Hematopoietic multipotent progenitor cell treated with erythropoietin and hydrocortisone succinate and interleukin-3 and kit ligand, for 6 days (in vitro differentiated cells): Measurements from ENCODE around the gene TSPAN32.
A peak's percentile ranks its signal among the peaks of the same experiment; 100 is the strongest.

Source experiments
- DNase-seq: peaks from one replicate; pipeline ENCODE4 v3.0.0-alpha.2; 2015

TSPAN32 gene

GRCh38 chr11:2301631-2302305 is at the start of gene TSPAN32, which contains the start of gene C11orf21:
Gene TSPAN32 (plus strand): TSS chr11:2302013. CDS start chr11:2302150, 137 bp downstream.
Gene C11orf21 (minus strand): TSS chr11:2301918. CDS start chr11:2301808, 110 bp downstream.
- DNase-seq: peak; percentile 98

- no peak for DNase-seq
Observed at GRCh38 chr11:2252018-2252417, 49.8 kb upstream of the TSPAN32 start.

DNA sequence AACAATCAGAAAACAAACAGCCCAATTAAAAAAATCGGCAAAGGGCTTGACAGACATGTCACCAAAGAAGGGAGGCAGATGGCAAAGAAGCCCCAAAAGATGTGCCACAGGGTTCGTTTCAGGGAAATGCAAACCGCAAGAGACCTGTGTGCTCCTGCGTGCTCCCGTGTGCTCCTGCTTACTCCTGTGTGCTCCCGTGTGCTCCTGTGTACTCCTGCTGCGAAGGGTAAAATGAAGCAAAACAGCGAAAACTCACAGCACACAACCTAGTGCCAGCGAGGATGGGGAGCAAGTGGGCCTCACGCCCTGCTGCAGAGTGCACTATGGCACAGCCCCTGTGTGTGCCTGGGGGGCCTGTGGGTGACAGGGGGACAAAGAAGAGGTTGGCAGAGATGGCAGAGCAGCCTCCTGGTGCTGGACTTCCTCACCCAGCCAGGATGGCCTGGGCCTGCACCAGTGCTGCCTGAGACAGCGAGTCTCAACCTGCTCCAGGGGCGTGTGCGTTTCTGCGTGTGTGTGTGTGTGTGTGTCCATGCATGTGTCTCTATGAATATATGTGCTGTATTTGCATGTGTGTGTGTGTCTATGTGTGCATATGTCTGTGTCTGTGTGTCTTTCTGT is 45.4 kb upstream of the TSPAN32 start:
- DNase-seq: no peak

- DNase-seq: no peak
Observed at GRCh38 chr11:2256951-2257700, 44.7 kb upstream of the TSPAN32 start.

DNA sequence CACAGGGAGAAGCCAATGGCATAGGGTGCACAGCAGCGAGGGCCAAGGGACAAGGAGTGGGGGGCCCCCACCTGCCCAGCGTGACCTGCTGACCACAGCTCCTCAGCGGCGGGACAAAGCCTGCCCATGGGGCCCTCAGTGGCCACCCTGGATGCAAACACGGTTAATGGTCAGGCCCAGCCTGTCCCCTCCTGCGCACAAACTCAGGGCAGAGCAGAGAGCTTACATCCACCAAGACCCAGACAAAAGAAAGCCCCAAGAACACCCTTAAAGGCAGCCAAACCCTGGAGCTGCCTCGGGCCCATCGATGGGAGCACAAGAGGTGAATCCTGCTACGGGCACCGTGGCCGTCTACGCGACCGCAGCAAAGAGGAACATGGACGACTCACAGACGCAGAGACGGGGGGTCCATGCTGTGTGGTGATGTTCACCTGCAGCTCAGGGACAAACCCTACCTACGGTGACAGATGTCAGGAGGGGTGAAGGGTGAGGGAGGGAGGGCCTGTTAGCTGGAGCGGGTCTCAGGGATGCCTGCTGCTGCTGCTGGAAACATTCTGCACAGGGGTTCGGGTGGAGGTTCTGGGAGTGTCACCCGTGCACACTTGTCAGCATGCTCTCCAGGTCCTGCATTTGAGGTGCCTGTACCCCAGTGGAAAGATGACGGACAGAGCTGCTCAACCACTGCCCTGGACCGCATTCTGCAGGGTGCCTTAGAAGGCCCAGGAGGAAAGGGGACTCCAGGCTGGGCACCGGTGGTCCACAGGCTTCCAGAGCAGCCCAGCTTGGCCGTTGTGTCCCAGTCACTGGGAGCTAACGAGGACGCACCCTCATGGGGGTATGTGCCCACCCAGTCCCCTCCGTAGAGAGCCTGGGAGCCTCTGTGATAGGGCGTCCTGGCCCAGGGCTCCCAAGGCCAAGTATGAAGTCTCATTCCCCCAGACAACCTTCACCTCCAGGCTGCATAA is 43.0 kb upstream of the TSPAN32 start:
- no peak for DNase-seq

DNA sequence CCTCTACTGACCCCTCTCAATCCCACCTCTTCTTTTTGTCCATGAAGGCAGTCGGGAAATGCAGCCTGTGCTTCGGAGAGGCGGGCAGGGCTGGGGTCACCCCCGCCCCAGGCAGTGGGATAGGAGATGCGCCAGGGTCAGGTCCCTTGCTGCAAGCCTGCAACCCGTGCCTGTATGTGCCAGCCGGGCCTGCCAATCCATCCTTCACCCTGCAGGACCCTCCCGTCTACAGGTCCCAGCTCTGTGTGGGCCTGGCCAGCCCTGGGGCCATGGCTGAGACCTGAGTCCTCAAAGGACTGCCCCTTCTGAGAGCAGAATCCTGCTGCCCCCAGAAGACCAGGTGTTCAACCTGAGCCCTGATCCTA is 42.4 kb upstream of the TSPAN32 start:
- no peak for DNase-seq

GRCh38 chr11:2259897-2260451 is 41.8 kb upstream of the TSPAN32 start:
- no peak for DNase-seq

- DNase-seq: no peak
Observed at GRCh38 chr11:2260491-2261364, 41.1 kb upstream of the TSPAN32 start.

GRCh38 chr11:2261436-2262230 is 40.2 kb upstream of the TSPAN32 start:
- no peak for DNase-seq

DNA sequence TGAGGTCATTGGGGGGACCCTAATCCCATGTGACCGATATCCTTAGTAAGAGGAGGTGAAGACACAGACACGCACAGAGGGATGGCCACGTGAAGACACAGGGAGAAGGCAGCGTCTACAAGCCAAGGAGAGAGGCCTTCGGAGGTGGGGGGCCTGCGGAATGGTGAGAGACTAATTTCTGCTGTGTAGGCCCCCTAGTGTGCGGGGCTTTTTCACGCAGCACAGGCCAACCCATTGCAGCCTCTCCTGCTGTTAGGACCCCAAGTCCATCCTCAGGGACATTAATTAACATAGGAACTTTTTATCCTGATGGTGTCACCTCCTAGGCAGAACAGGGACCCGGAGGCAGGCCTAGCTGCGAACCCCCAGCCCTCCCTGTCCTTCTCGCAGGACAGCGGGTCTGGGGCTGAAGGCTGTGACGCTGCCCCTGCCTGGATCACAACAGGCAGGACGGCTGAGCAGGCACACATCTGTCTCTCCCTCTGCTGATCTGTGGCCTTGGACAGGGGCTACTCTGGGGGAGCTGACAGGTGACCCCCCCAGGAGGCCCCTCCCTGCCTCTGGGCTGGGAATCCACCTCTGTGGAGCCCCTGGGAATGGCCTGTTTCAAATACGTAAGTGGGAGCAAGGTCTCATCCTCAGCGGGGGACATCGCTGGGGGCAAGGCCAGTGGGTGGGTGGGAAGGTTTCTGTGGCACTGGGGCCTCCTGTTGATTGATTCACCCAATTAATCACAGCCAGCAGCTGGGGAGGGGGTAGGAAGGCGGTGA is 39.3 kb upstream of the TSPAN32 start:
- no peak for DNase-seq

DNA sequence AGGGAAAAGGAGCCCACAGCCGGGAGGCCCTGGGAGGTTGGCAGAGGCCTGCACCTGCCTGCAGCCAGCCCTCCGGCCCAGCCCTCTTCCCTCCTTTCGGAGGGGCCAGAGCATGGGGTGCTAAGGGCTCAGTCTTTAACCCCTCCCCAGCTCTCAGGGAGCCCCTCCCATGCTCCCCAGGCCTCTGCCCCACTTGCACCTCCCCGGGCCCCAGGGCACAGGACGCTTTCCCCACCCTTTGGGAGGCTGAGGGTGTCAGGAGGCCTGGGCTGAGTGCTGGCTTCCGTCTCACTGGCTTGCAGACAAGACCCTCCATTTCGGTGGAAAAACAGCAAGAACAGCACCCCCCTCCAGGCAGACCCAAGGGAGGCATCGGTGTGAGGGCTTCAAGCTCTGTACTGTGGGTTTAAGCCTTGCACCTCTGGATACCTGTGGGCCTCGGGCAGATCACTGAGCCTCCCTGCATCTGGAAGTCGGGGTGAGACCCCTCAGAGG is 38.7 kb upstream of the TSPAN32 start:
- DNase-seq: no peak

DNA sequence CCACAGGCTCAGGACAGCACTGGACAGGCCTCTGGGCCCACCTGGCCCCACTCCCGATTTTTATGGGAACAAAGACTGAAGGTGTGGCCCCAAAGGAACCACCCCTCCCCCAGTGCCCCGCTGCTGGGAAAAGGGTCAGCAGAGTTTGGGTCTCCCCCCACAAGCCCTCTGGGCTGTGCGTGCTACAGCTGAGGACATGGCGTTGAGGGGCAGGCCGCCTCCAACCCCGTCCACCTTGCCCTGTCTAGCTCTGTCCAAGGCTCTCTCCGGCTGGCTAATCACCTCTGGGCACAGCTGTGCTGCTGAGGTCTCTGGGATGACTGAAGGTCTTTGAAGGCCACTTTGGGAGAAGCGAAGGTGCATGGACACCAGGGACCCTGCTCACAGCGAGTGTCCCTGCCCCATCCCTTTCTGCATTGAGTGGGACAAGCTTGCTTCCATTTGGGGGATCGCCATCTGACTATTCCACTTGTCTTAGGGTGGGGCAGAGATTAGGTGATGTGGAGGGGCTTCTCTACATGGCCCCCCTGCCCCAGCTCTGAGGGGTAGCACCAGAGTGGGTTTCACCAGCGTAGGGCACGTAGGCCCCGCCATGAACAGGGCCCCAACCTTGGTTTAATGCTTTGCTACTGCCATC is 38.0 kb upstream of the TSPAN32 start:
- DNase-seq: no peak

DNA sequence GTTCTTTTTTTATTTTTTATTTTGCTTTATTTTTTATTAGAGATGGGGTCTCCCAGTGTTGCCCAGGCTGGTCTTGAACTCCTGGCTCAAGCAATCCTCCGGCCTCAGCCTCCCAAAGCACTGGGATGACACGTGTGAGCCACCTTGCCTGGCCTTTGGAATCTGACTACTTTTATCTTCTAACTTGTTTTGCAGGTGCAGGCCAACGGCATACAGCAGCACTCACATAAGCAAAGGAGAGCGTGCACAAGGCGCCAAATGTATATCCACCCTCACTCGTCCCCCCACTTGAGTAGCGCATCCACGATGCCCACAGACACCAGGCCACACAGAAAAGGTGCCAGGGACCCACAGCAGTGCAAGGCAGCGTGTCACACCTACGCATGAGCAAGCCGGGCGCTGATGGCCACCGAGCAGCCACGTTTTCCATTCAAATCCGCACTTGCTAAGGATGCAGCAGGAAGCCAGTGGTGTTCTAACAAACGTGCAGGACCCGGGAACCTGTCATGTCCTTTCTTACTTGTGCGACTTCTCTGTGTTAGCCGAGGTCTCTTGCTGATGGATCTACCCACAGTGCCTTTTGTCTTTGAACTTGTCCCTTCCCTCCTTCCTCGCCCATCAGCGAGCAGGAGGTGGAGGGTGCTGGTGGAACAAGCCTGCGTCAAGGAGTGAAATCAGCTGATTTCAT is 37.3 kb upstream of the TSPAN32 start:
- no peak for DNase-seq

GRCh38 chr11:2265396-2265795 is 36.4 kb upstream of the TSPAN32 start:
- peak; percentile 25 for DNase-seq

DNA sequence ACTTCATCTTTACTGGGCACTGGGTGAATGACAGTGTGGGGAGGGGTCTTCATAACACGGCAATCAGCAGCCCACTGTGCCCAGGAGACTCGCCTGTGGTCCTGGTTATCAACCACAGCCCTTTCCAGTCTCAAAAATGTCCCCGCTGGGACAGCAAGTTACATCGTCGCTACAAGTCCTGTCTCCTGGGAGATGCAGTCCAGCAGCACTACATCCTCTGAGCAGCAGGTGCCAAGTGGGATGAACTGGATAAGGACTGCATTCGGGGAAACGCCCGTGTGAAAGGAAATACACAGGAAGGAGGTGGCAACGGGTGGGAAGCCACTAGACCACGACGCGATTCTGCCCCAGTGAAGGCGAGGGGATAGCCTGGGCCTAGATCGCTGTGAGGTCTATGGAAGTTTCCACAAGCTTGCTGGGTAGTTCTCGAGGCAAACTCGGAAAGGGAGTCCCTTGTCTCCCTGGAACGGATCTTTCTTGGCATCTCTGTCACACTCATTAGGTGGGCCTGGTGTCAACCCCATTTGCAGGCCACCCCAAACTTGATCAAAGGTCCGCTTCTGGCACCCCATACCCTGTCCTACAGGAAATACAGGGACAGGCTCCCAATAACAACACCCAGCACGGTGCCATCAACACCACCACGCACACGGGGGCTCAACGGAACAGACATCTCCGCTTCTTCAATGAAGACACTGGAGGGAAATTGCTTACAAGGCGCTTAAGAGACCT is 35.8 kb upstream of the TSPAN32 start:
- DNase-seq: no peak

GRCh38 chr11:2266586-2267305 is 35.1 kb upstream of the TSPAN32 start:
- no peak for DNase-seq

DNA sequence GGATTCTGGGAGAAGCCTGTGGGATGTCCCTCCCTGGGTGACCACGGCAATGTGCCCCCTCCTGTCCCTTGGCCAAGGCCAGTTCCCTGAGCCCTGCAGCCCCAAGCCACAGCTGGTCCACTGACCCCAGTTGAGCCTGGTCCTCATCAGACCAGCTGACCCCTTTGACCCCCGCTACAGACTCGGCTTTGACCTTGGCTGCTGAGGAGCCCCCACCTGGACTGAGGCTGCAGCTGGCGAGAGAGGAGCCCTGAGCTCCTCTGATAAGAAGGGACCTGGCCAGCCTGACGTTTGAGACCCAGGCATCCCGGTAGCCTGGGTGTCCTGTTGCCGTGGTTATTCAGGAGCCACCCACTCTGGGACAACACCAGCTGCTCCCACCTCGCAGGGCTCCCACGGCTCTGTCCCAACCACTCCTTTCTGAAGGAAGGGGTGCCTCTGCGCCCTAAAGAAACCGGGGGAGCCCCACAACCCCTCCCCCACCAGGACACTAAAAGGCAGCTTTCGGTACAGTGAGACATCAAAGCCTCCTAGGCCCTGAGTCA is 34.4 kb upstream of the TSPAN32 start:
- no peak for DNase-seq
